HG03103 (cell line): ENCODE results near the gene IL11.
"Not testable (repeated sequence)": the region's sequence is repeated elsewhere in the genome, so short reads cannot be mapped to it uniquely, and the experiment has no call there.

Source experiments
- ATAC-seq: cut with Tn5 transposase; IDR thresholded peaks from one replicate; pipeline ENCODE4 v1.9.1; 2021; ENCODE audit warnings: low read depth; ENCODE audit not compliant: unreplicated experiment

The IL11 gene

GRCh38 chr19:55370305-55370988 lies at the start of gene IL11:
IL11 (minus strand) TSS chr19:55370463; CDS start chr19:55370310, 153 bp downstream.
- ATAC-seq = no peak

- no peak for ATAC-seq
Measured at GRCh38 chr19:55419624-55420236, 49.5 kb upstream of the IL11 start.

- no peak for ATAC-seq
Measured at GRCh38 chr19:55419103-55419502, 48.8 kb upstream of the IL11 start.

- ATAC-seq = no peak
Measured at GRCh38 chr19:55418185-55418584, 47.9 kb upstream of the IL11 start.

GRCh38 chr19:55410168-55410567 lies 39.9 kb upstream of the IL11 start:
- no peak for ATAC-seq

GRCh38 chr19:55409179-55409578 lies 38.9 kb upstream of the IL11 start:
- ATAC-seq = not testable (repeated sequence)

GRCh38 chr19:55408533-55408872 lies 38.2 kb upstream of the IL11 start:
- no peak for ATAC-seq

GRCh38 chr19:55407800-55408532 lies 37.7 kb upstream of the IL11 start:
- peak; percentile 83 for ATAC-seq

GRCh38 chr19:55407550-55407799 lies 37.2 kb upstream of the IL11 start, which contains the start of gene UBE2S:
UBE2S (minus strand) TSS chr19:55407788; CDS start chr19:55407589, 199 bp downstream.
- ATAC-seq = not testable (repeated sequence)

GRCh38 chr19:55406826-55407549 lies 36.7 kb upstream of the IL11 start:
- peak; percentile 12 for ATAC-seq

- no peak for ATAC-seq
Measured at GRCh38 chr19:55406091-55406825, 36.0 kb upstream of the IL11 start.

GRCh38 chr19:55405638-55406037 lies 35.4 kb upstream of the IL11 start:
- no peak for ATAC-seq

GRCh38 chr19:55402509-55402908 lies 32.2 kb upstream of the IL11 start:
- no peak for ATAC-seq

- ATAC-seq = not testable (repeated sequence)
Measured at GRCh38 chr19:55401390-55401789, 31.1 kb upstream of the IL11 start.

GRCh38 chr19:55400281-55401087 lies 30.2 kb upstream of the IL11 start:
- ATAC-seq = no peak

- no peak for ATAC-seq
Measured at GRCh38 chr19:55398200-55398925, 28.1 kb upstream of the IL11 start.

GRCh38 chr19:55392820-55393761 lies 22.8 kb upstream of the IL11 start:
- no peak for ATAC-seq
